Liver (tissue), 9 donors: Measurements from ENCODE around the gene TBC1D14. TPM values are rescaled to one million over a fixed set of nuclear protein-coding genes. Genes with fewer than 3 reads are reported as not detected.

Experiments
- DNase-seq: peaks from one replicate; pipeline ENCODE4 v3.0.0-alpha.2; 2017; ENCODE audit warnings: low spot score
- H3K27ac ChIP-seq, 2 donors: one replicate each; pipeline ENCODE4 v1.7.0; 2013; ENCODE audit warnings: inconsistent platforms in 2 of 2, low read length in 2 of 2, control low read depth in 1 of 2, low read depth in 1 of 2, mild to moderate bottlenecking in 1 of 2
- H3K27me3 ChIP-seq, 4 donors: one replicate each; pipeline versions ENCODE4 v1.6.1 to v1.7.0; 2013; ENCODE audit warnings: low read length in 3 of 4, inconsistent platforms in 1 of 4, mild to moderate bottlenecking in 1 of 4, moderate library complexity in 1 of 4; ENCODE audit not compliant: control insufficient read depth in 4 of 4, insufficient read depth in 4 of 4
- H3K36me3 ChIP-seq, 4 donors: one replicate each; pipeline versions ENCODE4 v1.6.1 to v1.7.0; 2013; ENCODE audit warnings: low read length in 3 of 4, mild to moderate bottlenecking in 3 of 4, low read depth in 1 of 4, moderate library complexity in 1 of 4; ENCODE audit not compliant: control insufficient read depth in 4 of 4, insufficient read depth in 3 of 4
- H3K4me1 ChIP-seq, 4 donors: one replicate each; pipeline versions ENCODE4 v1.6.1 to v1.7.0; 2013; ENCODE audit warnings: low read length in 3 of 4, mild to moderate bottlenecking in 3 of 4, moderate library complexity in 1 of 4; ENCODE audit not compliant: control insufficient read depth in 4 of 4, insufficient read depth in 4 of 4
- H3K4me3 ChIP-seq, 3 donors: one replicate each; pipeline versions ENCODE4 v1.6.1 to v1.7.0; 2013; ENCODE audit warnings: low read length in 3 of 3, control low read depth in 1 of 3, low read depth in 1 of 3, mild to moderate bottlenecking in 1 of 3
- H3K9ac ChIP-seq, 2 donors: one replicate each; pipeline ENCODE4 v1.7.0; 2013; ENCODE audit warnings: low read length in 2 of 2, mild to moderate bottlenecking in 2 of 2, moderate library complexity in 2 of 2, control low read depth in 1 of 2, low read depth in 1 of 2
- H3K9me3 ChIP-seq, 4 donors: one replicate each; pipeline versions ENCODE4 v1.6.1 to v1.7.0; 2013; ENCODE audit warnings: low read length in 3 of 4; ENCODE audit not compliant: control insufficient read depth in 4 of 4
- EGR1 ChIP-seq, 2 donors: IDR thresholded peaks; 2 replicates each; pipeline ENCODE4 v1.6.1; 2016 to 2018; ENCODE audit warnings: antibody characterized with exemption in 2 of 2, low read depth in 2 of 2
- FOXA1 ChIP-seq: IDR thresholded peaks from 2 replicates; pipeline ENCODE4 v1.6.1; 2016; ENCODE audit warnings: antibody characterized with exemption
- FOXA2 ChIP-seq: IDR thresholded peaks from 2 replicates; pipeline ENCODE4 v1.6.1; 2016; ENCODE audit warnings: antibody characterized with exemption
- GABPA ChIP-seq, 2 donors: IDR thresholded peaks in 1 of 2; conservative IDR thresholded peaks in 1 of 2; 2 replicates each; pipeline ENCODE4 v1.6.1; 2016; ENCODE audit warnings: antibody characterized with exemption in 2 of 2, mild to moderate bottlenecking in 1 of 2, moderate library complexity in 1 of 2
- HNF4A ChIP-seq, 2 donors: conservative IDR thresholded peaks; 2 replicates each; pipeline ENCODE4 v1.6.1; 2016; ENCODE audit warnings: antibody characterized with exemption in 2 of 2, mild to moderate bottlenecking in 2 of 2
- HNF4G ChIP-seq: IDR thresholded peaks from 2 replicates; pipeline ENCODE4 v1.6.1; 2016; ENCODE audit warnings: antibody characterized with exemption
- JUND ChIP-seq, 2 donors: IDR thresholded peaks; 2 replicates each; pipeline ENCODE4 v1.6.1; 2016; ENCODE audit warnings: antibody characterized with exemption in 2 of 2
- NR2F2 ChIP-seq: IDR thresholded peaks from 2 replicates; pipeline ENCODE4 v1.6.1; 2016; ENCODE audit warnings: antibody characterized with exemption
- RAD21 ChIP-seq, 2 donors: IDR thresholded peaks; 2 replicates each; pipeline ENCODE4 v1.6.1; 2016; ENCODE audit warnings: antibody characterized with exemption in 2 of 2, mild to moderate bottlenecking in 2 of 2
- RXRA ChIP-seq, 2 donors: IDR thresholded peaks; 2 replicates each; pipeline ENCODE4 v1.6.1; 2017 to 2018; ENCODE audit warnings: antibody characterized with exemption in 2 of 2, mild to moderate bottlenecking in 1 of 2
- TAF1 ChIP-seq: conservative IDR thresholded peaks from 2 replicates; pipeline ENCODE4 v1.6.1; 2016; ENCODE audit warnings: antibody characterized with exemption, mild to moderate bottlenecking
- YY1 ChIP-seq: IDR thresholded peaks from 2 replicates; pipeline ENCODE4 v1.6.1; 2016; ENCODE audit warnings: antibody characterized with exemption, mild to moderate bottlenecking
- WGBS: extraction: QIAGEN DNeasy Blood & Tissue Kit; methylation state at CpG from one replicate; pipeline ENCODE4 v1.1.7; 2013; 5-methylcytosine and 5-hydroxymethylcytosine counted together
- polyA plus RNA-seq, 2 donors: library from polyadenylated mRNA; stranded (reverse) in 1 of 2; unstranded in 1 of 2; fragments of 200-250 nt in 1 of 2; fragments of >200 nt in 1 of 2; fragmentation: Nextera tagmentation in 1 of 2; extraction: Ambion mirVana in 1 of 2; gene quantifications; one replicate each; pipeline versions ENCODE4 v1.2.1 to v1.2.3, GENCODE V29; 2013 to 2015
- total RNA-seq, 2 donors: library from RNA; depleted of rRNA; stranded (reverse); fragments of >200 nt; gene quantifications; one replicate each; pipeline ENCODE4 v1.2.3, GENCODE V29; 2014
- TF ChIP-seq, protein P1 (sequence below): IDR thresholded peaks from 2 replicates; pipeline ENCODE4 v1.6.1; 2016; ENCODE audit warnings: antibody characterized with exemption
- TF ChIP-seq, protein P2 (sequence below): IDR thresholded peaks from 2 replicates; pipeline ENCODE4 v1.6.1; 2016; ENCODE audit warnings: antibody characterized with exemption, mild to moderate bottlenecking
- TF ChIP-seq, protein P3 (sequence below): IDR thresholded peaks from 2 replicates; pipeline ENCODE4 v1.6.1; 2016; ENCODE audit warnings: antibody characterized with exemption
- TF ChIP-seq, protein P4 (sequence below): IDR thresholded peaks from 2 replicates; pipeline ENCODE4 v1.6.1; 2016; ENCODE audit warnings: antibody characterized with exemption
- donor health status: healthy.
- donor health status: healthy.
- donor health status: healthy.
- donor health status: healthy.
- donor health status: healthy.

The TBC1D14 gene
- total and polyA plus RNA-seq, 4 donors = 10.0 to 45.2 (median 22.7) TPM

GRCh38 chr4:6984612-6985425 lies 75.2 kb downstream of the TBC1D14 start:
- 69% methylated on average over 13 of the region's 13 CpGs for whole genome bisulfite sequencing
- H3K27ac ChIP-seq = no peak overlapping the region
- TF ChIP-seq RXRA (IDR thresholded peaks at IDR 0.05) (no peak), GABPA (IDR thresholded peaks at IDR 0.05 in 1 of 2, conservative IDR thresholded peaks at IDR 0.05 in 1 of 2) (no peak), HNF4G (no peak), TAF1 (no peak), RAD21 (IDR thresholded peaks at IDR 0.05) (no peak), FOXA2 (no peak), NR2F2 (no peak), EGR1 (IDR thresholded peaks at IDR 0.05; ENCODE audit: low read depth in 2 of 2) (no peak), JUND (IDR thresholded peaks at IDR 0.05) (no peak), HNF4A (conservative IDR thresholded peaks at IDR 0.05) (no peak)
- TF ChIP-seq, protein P1, sequence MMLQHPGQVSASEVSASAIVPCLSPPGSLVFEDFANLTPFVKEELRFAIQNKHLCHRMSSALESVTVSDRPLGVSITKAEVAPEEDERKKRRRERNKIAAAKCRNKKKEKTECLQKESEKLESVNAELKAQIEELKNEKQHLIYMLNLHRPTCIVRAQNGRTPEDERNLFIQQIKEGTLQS = no peak
- TF ChIP-seq, protein P2, sequence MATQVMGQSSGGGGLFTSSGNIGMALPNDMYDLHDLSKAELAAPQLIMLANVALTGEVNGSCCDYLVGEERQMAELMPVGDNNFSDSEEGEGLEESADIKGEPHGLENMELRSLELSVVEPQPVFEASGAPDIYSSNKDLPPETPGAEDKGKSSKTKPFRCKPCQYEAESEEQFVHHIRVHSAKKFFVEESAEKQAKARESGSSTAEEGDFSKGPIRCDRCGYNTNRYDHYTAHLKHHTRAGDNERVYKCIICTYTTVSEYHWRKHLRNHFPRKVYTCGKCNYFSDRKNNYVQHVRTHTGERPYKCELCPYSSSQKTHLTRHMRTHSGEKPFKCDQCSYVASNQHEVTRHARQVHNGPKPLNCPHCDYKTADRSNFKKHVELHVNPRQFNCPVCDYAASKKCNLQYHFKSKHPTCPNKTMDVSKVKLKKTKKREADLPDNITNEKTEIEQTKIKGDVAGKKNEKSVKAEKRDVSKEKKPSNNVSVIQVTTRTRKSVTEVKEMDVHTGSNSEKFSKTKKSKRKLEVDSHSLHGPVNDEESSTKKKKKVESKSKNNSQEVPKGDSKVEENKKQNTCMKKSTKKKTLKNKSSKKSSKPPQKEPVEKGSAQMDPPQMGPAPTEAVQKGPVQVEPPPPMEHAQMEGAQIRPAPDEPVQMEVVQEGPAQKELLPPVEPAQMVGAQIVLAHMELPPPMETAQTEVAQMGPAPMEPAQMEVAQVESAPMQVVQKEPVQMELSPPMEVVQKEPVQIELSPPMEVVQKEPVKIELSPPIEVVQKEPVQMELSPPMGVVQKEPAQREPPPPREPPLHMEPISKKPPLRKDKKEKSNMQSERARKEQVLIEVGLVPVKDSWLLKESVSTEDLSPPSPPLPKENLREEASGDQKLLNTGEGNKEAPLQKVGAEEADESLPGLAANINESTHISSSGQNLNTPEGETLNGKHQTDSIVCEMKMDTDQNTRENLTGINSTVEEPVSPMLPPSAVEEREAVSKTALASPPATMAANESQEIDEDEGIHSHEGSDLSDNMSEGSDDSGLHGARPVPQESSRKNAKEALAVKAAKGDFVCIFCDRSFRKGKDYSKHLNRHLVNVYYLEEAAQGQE = no peak
- TF ChIP-seq, protein P3, sequence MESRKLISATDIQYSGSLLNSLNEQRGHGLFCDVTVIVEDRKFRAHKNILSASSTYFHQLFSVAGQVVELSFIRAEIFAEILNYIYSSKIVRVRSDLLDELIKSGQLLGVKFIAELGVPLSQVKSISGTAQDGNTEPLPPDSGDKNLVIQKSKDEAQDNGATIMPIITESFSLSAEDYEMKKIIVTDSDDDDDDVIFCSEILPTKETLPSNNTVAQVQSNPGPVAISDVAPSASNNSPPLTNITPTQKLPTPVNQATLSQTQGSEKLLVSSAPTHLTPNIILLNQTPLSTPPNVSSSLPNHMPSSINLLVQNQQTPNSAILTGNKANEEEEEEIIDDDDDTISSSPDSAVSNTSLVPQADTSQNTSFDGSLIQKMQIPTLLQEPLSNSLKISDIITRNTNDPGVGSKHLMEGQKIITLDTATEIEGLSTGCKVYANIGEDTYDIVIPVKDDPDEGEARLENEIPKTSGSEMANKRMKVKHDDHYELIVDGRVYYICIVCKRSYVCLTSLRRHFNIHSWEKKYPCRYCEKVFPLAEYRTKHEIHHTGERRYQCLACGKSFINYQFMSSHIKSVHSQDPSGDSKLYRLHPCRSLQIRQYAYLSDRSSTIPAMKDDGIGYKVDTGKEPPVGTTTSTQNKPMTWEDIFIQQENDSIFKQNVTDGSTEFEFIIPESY = no peak
- TF ChIP-seq, protein P4, sequence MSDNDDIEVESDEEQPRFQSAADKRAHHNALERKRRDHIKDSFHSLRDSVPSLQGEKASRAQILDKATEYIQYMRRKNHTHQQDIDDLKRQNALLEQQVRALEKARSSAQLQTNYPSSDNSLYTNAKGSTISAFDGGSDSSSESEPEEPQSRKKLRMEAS = no peak
- no peak for DNase-seq
- H3K27me3 ChIP-seq = no peaks in the 10 kb centered on the region
- H3K4me1 ChIP-seq = peaks cover 4 to 51% (median 42%) of the 10 kb centered on the region in 4 donors
- H3K9me3 ChIP-seq = no peaks in the 10 kb centered on the region
- H3K36me3 ChIP-seq = no peaks in the 10 kb centered on the region
- no peak overlapping the region for H3K9ac ChIP-seq
- H3K4me3 ChIP-seq = no peak overlapping the region

DNA sequence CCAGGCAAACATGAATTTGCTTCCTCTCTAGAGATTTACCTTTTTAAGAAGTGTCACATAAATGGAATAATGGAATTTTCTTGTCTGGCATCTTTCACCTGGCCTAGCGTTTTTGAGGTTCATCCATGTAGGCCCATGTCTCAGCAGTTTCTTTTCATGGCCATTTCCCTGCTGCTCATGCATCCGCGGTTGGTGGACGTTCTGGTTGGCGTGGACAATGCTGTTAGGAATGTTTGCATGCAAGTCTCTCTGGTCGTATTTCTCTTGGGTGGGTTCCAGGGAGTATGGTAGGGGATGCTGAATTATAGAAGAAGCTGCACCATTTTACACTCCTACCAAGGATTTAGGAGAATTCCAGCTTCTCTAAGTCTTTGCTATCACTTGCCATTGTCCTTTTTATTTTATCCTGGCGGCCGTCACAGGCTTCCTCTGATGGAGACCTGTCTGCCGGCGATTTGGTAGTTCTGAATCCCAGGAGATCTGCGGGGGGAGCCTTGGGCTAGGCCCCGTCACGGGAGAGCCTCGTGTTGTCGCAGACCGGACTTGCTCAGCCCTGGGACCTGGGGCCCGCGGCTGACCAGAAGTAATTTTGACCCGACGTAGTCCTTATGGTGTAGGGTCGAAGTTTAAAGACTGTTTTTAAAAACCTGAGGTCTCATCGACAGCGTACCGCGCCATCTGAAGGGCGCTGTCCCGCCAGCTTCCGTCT lies 76.6 kb downstream of the TBC1D14 start:
- Histone ChIP-seq H3K4me3 (peak overlapping the region; percentile 68 to 86 (median 78)), H3K36me3 (no peaks in the 10 kb centered on the region), H3K27me3 (no peaks in the 10 kb centered on the region), H3K9ac (peak overlapping the region; percentile 80 to 99), H3K4me1 (peaks cover 4 to 55% (median 42%) of the 10 kb centered on the region in 4 donors), H3K9me3 (no peaks in the 10 kb centered on the region), H3K27ac (peak overlapping the region; percentile 95 to 99)
- DNase-seq = no peak
- TF ChIP-seq YY1 = peak; percentile 24
- no peak for TF ChIP-seq HNF4G
- no peak for TF ChIP-seq FOXA1
- no peak for TF ChIP-seq EGR1 (IDR thresholded peaks at IDR 0.05; ENCODE audit: low read depth in 2 of 2)
- WGBS = 3% methylated on average over 28 of the region's 28 CpGs
